ENCODE data around the gene MAP3K1.

The MAP3K1 gene

GRCh38 chr5:56941981-56942380 is 126.6 kb downstream of the MAP3K1 start:
- ChIA-PET CTCF (interaction anchor here (0.6 kb wide), 1 partner anchor 25 kb away, joined by 3 read pairs; no protein-coding TSS in a partner anchor), POLR2A (no interaction called here)
- no peak for DNase-seq
- 44% methylated on average over 1 of the region's 1 CpG for WGBS (ENCODE audit: insufficient coverage)
- Histone ChIP-seq H3K9me3 (ENCODE audit: control extremely low read depth in 1 of 5, control insufficient read depth in 4 of 5, insufficient read depth in 2 of 5, low read depth in 1 of 5, low read length in 4 of 5) (no peaks in the 10 kb centered on the region), H3K4me1 (ENCODE audit: control extremely low read depth in 1 of 4, control insufficient read depth in 4 of 4, insufficient read depth in 4 of 4, low read length in 3 of 4) (no peaks in the 10 kb centered on the region), H3K27ac (ENCODE audit: insufficient read depth in 1 of 2, low read depth in 1 of 2, low read length in 2 of 2, poor library complexity in 1 of 2, severe bottlenecking in 2 of 2) (no peak overlapping the region), H3K27me3 (replicated peaks in 2 of 5; ENCODE audit: control insufficient read depth in 4 of 5, insufficient read depth in 5 of 5, low read length in 4 of 5) (no peaks in the 10 kb centered on the region), H3K36me3 (ENCODE audit: control insufficient read depth in 4 of 4, insufficient read depth in 4 of 4, low read length in 3 of 4) (peaks cover 10 to 79% (median 47%) of the 10 kb centered on the region in 4 experiments), H3K4me3 (ENCODE audit: control insufficient read depth in 1 of 7, extremely low read depth in 1 of 7, insufficient read depth in 4 of 7, low read depth in 2 of 7, low read length in 6 of 7) (no peak overlapping the region)

Data from common myeloid progenitor, CD34-positive (primary cell).